ENCODE data around the gene DGKG. TPM values are rescaled to one million over a fixed set of nuclear protein-coding genes. Genes with fewer than 3 reads are reported as not detected.
A peak's percentile ranks its signal among the peaks of the same experiment; 100 is the strongest.

Gene DGKG
- total RNA-seq, 4 donors from 2014 or later: 0.79 to 4.0 (median 1.6) TPM

GRCh38 chr3:186189492-186189891 is 172.5 kb downstream of the DGKG start:
- no peak overlapping the region for H3K4me3 ChIP-seq
- H3K9me3 ChIP-seq: no peaks in the 10 kb centered on the region
- peaks cover 16% of the 10 kb centered on the region for H3K27me3 ChIP-seq
- no peak for TF ChIP-seq POLR2A (IDR thresholded peaks at IDR 0.05)
- TF ChIP-seq POLR2AphosphoS5 (IDR thresholded peaks at IDR 0.05): no peak
- no peak for TF ChIP-seq CTCF (IDR thresholded peaks at IDR 0.05)
- TF ChIP-seq EP300 (IDR thresholded peaks at IDR 0.05): no peak
- H3K36me3 ChIP-seq: no peaks in the 10 kb centered on the region
- H3K4me1 ChIP-seq: peaks cover 12% of the 10 kb centered on the region
- no peak overlapping the region for H3K27ac ChIP-seq
- no peak for DNase-seq (ENCODE audit: low spot score in 2 of 2)
- WGBS: 91% methylated on average over 2 of the region's 2 CpGs

GRCh38 chr3:186187401-186188275 is 174.4 kb downstream of the DGKG start:
- Histone ChIP-seq H3K9me3 (no peaks in the 10 kb centered on the region), H3K27me3 (no peaks in the 10 kb centered on the region), H3K4me1 (no peaks in the 10 kb centered on the region), H3K4me3 (no peak overlapping the region), H3K27ac (no peak overlapping the region), H3K36me3 (no peaks in the 10 kb centered on the region)
- DNase-seq (ENCODE audit: low spot score in 2 of 2): no peak
- no peak for TF ChIP-seq CTCF (IDR thresholded peaks at IDR 0.05)
- TF ChIP-seq POLR2AphosphoS5 (IDR thresholded peaks at IDR 0.05): no peak
- no peak for TF ChIP-seq POLR2A (IDR thresholded peaks at IDR 0.05)
- no peak for TF ChIP-seq EP300 (IDR thresholded peaks at IDR 0.05)
- WGBS: 88% methylated on average over 11 of the region's 11 CpGs

- H3K36me3 ChIP-seq: no peaks in the 10 kb centered on the region
- 71% methylated on average over 2 of the region's 2 CpGs for WGBS
These were observed 176.7 kb downstream of the DGKG start for GRCh38 chr3:186185194-186185787.

GRCh38 chr3:186184021-186184420 is 178.0 kb downstream of the DGKG start:
- Histone ChIP-seq H3K4me3 (no peak overlapping the region), H3K27me3 (no peaks in the 10 kb centered on the region), H3K27ac (no peak overlapping the region), H3K9me3 (no peaks in the 10 kb centered on the region), H3K4me1 (no peaks in the 10 kb centered on the region), H3K36me3 (no peaks in the 10 kb centered on the region)
- WGBS: 81% methylated on average over 2 of the region's 2 CpGs
- TF ChIP-seq POLR2AphosphoS5 (IDR thresholded peaks at IDR 0.05): no peak
- no peak for TF ChIP-seq POLR2A (IDR thresholded peaks at IDR 0.05)
- DNase-seq (ENCODE audit: low spot score in 2 of 2): no peak

More at GRCh38 chr3:186185194-186185787, 176.7 kb downstream of the DGKG start:
- Histone ChIP-seq H3K4me3 (no peak overlapping the region), H3K4me1 (no peaks in the 10 kb centered on the region), H3K9me3 (no peaks in the 10 kb centered on the region), H3K27me3 (no peaks in the 10 kb centered on the region), H3K27ac (peak overlapping the region; percentile 38)
- DNase-seq (ENCODE audit: low spot score in 2 of 2): no peak
- TF ChIP-seq POLR2A (IDR thresholded peaks at IDR 0.05): no peak
- no peak for TF ChIP-seq EP300 (IDR thresholded peaks at IDR 0.05)
- TF ChIP-seq CTCF (IDR thresholded peaks at IDR 0.05): no peak
- no peak for TF ChIP-seq POLR2AphosphoS5 (IDR thresholded peaks at IDR 0.05)

GRCh38 chr3:186182850-186183249 is 179.2 kb downstream of the DGKG start:
- H3K36me3 ChIP-seq: no peaks in the 10 kb centered on the region
- H3K9me3 ChIP-seq: no peaks in the 10 kb centered on the region
- H3K4me1 ChIP-seq: peaks cover 9% of the 10 kb centered on the region
- no peak for DNase-seq (ENCODE audit: low spot score in 2 of 2)
- TF ChIP-seq CTCF (IDR thresholded peaks at IDR 0.05): no peak
- no peak overlapping the region for H3K4me3 ChIP-seq
- WGBS: 45% methylated on average over 6 of the region's 6 CpGs
- no peaks in the 10 kb centered on the region for H3K27me3 ChIP-seq
- H3K27ac ChIP-seq: no peak overlapping the region

Measured in suprapubic skin (tissue), 4 donors.